GM19372 (cell line): Measurements from ENCODE around the gene ABCA5.

Source experiments
- ATAC-seq: cut with Tn5 transposase; IDR thresholded peaks from one replicate; pipeline ENCODE4 v1.9.1; 2021; ENCODE audit warnings: mild to moderate bottlenecking, low read depth, moderate library complexity; ENCODE audit not compliant: unreplicated experiment

Gene ABCA5

DNA sequence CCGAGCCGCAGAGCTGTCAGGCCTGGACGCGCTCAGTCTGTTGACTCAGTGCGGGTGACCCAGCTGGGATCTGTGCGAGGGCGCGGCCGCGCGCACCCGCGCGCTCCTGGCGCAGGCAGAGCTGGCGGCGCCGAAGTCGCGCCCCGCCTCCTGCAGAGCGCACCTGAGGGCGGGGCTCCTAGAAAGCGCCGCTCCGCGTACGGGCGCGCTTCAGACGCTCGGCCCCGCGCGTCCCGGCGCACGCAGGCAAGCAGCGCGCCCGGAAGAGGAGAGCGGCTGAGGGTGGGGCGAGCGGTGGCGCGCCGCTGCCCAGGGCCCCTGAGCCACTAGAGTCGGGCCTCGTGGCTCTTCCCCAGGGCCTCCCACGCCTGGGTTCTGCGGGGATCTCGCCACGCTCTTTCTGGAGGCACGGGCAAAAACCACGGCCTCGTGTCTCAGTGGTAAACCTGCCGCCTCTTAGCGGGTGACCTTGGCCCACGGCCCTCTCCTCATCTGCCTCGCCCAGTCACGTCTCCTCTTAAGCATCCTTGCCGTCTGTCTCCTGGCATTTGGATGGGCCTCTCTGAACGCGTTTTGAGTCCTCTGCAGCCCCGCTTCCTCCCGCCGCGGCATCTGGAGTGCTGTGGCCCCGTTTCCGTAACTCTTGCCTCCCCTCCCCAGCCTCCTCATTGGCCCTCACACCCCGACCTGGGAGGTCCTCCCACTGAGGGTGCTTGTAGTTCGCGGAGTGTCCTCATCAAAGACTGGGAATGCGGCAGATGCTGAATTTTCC is at the start of gene ABCA5:
ABCA5 (minus strand) TSS at position 74 of the 772 bp plus-strand sequence. CDS start 12,718 bp downstream, outside the sequence.
- peak; percentile 94 for ATAC-seq

- ATAC-seq = no peak
Observed at GRCh38 chr17:69375229-69375628, 48.3 kb upstream of the ABCA5 start.

DNA sequence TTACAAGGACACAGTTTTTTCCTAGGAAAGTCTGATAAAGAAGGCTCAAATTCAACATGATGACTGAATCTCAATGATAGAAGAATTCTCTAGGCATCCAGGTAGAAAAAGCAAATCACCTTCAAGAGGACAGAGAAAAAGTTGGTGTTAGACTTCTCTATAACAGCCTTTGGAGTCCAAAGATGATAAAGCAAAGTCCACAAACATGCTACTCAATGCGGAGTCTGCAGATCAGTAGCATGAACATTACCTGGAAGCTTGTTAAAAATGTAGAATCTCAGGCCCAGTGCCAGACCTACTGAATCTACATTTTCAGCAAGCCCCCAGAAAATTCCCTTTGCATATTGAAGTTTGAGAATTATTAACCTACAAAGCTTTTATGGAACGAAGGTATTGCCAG is 46.1 kb upstream of the ABCA5 start:
- ATAC-seq = no peak

DNA sequence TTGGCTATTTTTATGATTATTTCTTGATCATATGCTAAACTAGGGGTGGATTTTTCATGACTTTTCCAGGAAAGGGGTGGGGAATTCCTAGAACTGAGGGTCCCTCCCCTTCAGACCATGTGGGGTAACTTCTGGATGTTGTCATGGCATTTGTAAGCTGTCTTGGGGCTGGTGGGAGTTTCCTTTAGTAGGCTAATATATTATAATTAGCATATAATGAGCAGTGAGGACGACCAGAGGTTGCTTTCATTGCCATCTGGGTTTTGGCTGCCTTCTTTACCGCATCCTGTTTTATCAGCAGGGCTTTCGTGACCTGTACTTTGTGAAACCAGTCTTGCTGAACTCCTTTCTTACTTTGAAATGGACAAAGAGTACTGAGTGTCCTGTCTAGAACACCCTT is 40.4 kb upstream of the ABCA5 start:
- ATAC-seq = peak; percentile 83

DNA sequence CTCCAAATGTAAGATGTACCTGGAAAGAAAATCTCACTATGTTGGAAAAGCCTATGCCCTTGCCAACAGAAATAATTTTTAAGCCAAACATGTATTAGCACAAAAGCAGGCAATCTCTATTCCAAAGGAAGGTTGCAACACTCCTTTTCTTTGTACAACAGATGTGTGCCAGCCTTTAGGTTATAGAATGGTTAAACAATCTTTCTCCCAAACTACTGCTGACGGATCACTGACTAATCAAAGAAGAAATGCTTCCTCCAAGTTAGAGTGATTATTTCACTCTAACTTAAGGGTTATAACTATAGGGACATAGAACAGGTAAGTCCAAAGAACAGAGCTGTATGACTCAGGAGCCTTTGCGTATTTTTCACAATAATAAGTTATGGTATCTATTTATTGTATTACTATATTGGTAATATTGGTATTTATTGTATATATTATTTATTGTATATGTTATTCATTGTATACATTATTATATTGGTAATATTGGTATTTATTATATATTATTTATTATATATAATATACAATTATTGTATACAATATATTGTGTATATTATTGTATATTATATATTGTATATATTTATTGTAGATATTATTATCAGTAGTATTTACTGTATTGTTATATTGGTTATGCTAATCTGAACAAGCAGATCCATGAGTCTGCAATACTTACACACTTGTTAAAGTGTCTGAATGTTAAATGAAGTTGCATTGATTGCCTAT is 36.7 kb upstream of the ABCA5 start:
- no peak for ATAC-seq

- ATAC-seq = no peak
Observed at GRCh38 chr17:69361156-69361555, 34.2 kb upstream of the ABCA5 start.

DNA sequence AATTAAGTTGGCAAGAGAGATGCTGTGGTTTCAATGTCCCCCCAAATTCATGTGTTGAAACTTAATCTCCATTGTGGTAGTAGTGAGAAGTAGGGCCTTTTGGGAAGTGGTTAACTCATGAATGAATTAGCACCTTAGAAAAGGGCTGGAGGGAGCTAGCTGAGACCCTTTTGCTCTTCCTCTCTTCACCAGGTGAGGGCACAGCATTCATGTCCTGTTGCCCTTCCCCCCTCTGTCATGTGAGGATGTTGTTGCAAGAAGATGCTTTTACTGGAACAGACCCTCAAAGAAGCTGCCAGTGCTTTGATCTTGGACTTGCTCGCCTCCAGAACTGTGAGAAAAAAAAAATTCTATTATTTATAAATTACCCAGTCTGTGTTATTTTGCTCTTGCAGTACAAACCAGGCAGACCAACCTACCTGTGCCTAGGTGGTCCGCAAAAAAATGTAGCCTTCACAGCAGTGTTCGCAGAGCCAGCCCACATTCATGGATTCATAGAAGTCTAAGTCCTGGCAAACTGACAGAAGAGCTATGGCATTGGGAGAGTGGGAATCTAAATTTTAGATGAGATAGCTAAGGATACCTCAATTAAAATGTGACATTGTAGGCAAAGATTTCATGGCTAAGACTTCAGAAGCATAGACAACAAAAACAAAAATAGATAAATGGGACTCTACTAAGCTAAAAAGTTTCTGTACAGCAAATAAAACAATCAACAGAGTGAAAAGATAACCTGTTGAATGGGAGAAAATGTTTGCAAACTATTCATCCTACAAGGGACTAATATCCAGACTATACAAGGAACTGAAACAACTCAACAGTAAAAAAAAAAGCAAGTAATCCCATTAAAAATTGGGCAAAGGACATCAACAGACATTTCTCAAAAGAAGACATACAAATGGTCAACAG is 32.0 kb upstream of the ABCA5 start:
- no peak for ATAC-seq

GRCh38 chr17:69357701-69358100 is 30.8 kb upstream of the ABCA5 start:
- no peak for ATAC-seq

DNA sequence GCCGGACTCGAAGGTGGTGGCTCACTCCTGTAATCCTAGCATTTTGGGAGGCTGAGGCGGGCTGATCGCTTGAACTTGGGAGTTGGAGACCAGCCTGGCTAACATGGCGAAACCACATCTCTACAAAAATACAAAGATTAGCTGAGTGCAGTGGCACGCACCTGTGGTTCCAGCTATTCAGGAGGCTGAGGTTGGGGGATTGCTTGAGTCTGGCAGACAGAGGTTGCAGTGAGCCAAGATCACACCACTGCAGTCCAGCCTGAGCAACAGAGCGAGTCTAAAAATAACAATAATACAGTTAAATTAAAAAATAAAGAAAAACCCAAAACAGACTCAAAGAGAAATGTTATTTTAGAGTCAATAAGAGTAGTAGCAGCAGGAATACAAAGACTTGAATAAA is 29.7 kb upstream of the ABCA5 start:
- ATAC-seq = no peak

GRCh38 chr17:69350911-69351310 is 24.0 kb upstream of the ABCA5 start:
- ATAC-seq = no peak

DNA sequence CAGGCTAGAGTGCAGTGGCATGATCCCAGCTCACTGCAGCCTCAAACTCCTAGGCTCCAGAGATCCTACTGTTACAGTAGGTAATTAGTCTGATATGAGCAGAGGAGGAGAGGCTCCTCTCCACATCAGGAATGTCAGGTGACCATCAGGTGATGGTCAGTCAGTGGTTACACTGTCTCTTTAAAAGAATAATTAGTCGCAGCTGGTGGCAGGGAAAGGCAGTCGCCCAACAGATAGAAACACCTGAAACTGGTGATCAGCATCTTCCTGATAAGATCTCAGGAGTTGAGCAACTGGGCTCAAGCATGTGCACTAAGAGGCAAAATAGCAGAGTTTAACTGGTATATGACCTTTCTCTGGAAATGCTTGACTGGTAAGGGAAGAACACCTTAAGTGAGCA is 21.5 kb upstream of the ABCA5 start:
- ATAC-seq = no peak

GRCh38 chr17:69346766-69347165 is 19.8 kb upstream of the ABCA5 start:
- no peak for ATAC-seq

DNA sequence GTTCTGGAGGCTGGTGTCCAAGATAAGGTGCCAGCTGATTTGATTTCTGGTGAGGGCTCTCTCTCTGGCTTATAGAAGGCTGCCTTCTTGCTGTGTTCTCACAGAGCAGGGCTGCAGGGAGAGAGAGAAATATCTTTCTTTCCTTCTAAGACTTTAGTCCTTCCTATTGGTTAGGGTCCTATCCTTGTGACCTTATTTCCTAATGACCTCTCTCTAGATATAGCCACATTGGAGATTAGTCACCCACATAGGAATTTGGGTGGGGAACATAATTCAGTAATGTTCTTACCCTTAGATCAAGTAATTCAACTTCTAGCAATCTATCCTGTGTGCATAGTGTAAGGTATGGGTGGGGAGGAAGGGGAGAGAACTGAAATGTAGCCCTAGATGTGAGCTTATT is 18.0 kb upstream of the ABCA5 start:
- no peak for ATAC-seq

DNA sequence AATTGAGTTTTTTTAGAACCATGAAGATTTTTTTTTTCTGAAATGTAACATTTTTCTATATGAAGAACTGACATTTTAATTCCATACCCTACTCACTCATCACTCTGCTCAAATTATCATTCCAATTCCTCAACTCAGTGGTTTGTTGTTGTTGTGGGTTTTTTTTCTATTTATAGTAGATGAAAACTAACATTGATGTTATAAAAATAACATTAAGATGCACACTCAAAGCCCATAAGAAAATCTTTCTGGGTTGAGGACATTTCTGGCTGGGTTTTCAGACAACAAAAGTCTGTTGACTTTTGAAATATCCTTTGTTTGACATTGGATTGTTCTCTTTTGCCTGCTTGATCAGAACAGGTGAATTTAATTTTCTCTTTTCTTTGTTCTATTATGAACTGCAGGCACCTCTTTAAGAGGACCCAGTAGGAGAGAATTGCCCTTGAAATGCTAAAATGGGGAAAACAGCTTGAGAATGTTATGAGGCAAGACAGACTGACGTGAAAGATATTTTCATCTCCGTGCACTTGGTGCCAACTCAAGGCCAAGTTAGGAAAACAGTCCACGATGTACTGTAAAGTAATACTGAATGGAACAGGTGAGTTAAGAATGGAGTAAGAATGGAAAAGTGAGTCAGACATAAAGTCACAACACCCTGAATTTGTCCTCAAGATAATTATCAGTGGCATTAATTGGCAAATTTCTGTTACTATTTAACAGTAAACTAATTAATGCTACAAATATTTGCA is 16.1 kb upstream of the ABCA5 start:
- no peak for ATAC-seq

DNA sequence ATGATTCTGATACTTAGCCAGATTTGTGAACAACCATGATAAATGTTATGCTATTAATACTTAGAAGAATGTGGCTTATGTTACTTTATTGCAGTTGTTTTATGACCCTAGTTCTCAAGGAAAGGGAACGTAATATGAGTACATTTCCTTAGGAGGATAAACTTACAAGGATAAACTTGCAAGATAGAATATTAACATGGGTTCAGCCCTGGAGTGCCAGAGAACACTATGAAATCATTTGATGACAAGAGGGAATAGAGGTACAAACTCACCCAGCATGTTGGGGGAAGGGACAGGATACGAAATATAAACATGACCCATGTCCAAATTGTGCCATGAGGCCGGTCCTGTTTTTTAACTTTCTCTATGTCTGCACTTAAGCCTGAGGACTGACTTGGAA is 13.0 kb upstream of the ABCA5 start:
- no peak for ATAC-seq

GRCh38 chr17:69336996-69337395 is 10.1 kb upstream of the ABCA5 start:
- no peak for ATAC-seq

DNA sequence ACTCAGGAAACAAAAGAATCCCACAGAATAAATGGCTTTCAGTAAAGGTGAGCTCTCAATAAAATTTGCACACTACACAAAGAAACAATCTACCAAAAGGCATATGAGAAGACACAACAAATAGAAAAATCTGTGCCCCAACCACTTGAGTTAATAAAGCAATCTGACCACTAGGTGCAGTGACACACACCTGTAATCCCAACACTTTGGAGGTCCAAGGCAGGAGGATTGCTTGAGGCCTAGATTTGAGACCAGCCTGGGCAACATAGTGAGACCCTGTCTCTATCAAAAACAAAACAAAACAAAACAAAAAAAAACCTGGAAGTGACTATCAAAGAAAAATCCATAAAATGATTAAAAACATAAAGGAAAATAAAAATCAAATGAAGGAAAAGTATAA is 9.6 kb upstream of the ABCA5 start:
- ATAC-seq = no peak

- ATAC-seq = no peak
Observed at GRCh38 chr17:69335058-69335457, 8.1 kb upstream of the ABCA5 start.

GRCh38 chr17:69333561-69333960 is 6.6 kb upstream of the ABCA5 start:
- ATAC-seq = no peak

DNA sequence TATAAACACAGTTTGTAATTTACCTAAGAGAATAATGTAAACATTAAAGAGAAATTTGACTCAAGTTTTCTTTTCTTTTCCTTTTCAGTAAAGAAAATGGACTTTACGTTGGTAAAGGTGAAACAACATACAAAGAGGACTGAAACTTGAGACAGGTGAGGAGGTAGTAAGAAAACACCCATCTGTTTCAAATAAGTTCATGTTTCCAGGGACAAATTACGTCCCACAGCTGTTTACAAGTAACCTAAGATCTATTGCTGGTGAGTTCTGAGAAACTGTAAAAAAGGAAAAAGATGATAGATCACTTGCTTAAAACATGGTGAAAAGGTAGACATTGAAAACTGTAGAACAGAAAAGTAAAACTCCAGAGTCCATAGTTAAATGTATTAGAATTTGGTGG is 4.8 kb upstream of the ABCA5 start:
- no peak for ATAC-seq
